Transverse colon (tissue), 4 donors: Measurements from ENCODE around the gene LRFN2. TPM values are rescaled to one million over a fixed set of nuclear protein-coding genes. Genes with fewer than 3 reads are reported as not detected.

Experiments used
- DNase-seq: peaks from one replicate; pipeline ENCODE4 v3.0.0-alpha.2; 2019
- H3K27ac ChIP-seq, 4 donors: fragments of 200-600 bp; sonication (generic); 2 replicates each; pipeline ENCODE4 v1.5.1; 2016 to 2018; ENCODE audit warnings: inconsistent platforms in 4 of 4
- H3K27me3 ChIP-seq: fragments of 200-600 bp; sonication (generic); 2 replicates; pipeline ENCODE4 v1.5.1; 2017; ENCODE audit warnings: inconsistent platforms
- H3K36me3 ChIP-seq, 4 donors: fragments of 200-600 bp; sonication (generic); 2 replicates each; pipeline ENCODE4 v1.5.1; 2017 to 2019; ENCODE audit warnings: inconsistent platforms in 4 of 4
- H3K4me1 ChIP-seq, 4 donors: fragments of 200-600 bp; sonication (generic); 2 replicates each; pipeline ENCODE4 v1.5.1; 2017 to 2020; ENCODE audit warnings: inconsistent platforms in 4 of 4
- H3K4me3 ChIP-seq, 4 donors: fragments of 200-600 bp; sonication (generic); 1 replicate in 1 of 4; 2 replicates in 3 of 4; pipeline versions ENCODE4 v1.5.1 to v1.6.1; 2017 to 2019; ENCODE audit warnings: inconsistent platforms in 4 of 4
- H3K9me3 ChIP-seq, 2 donors: fragments of 200-600 bp; sonication (generic); 2 replicates each; pipeline ENCODE4 v1.5.1; 2017 to 2019; ENCODE audit warnings: inconsistent platforms in 2 of 2
- CTCF ChIP-seq, 5 experiments: fragments of 200-600 bp in 3 of 5; fragments of 450-650 bp in 2 of 5; sonication (generic) in 3 of 5; IDR thresholded peaks; 1 replicate in 2 of 5; 2 replicates in 3 of 5; pipeline ENCODE4 v1.5.1; 2016 to 2017; ENCODE audit warnings: antibody characterized with exemption in 5 of 5, inconsistent platforms in 3 of 5, mild to moderate bottlenecking in 2 of 5, moderate library complexity in 1 of 5
- EP300 ChIP-seq: sonication (generic); formaldehyde crosslinking; IDR thresholded peaks from one replicate; pipeline ENCODE4 v1.6.1; 2017; ENCODE audit warnings: antibody characterized with exemption, low read depth
- POLR2A ChIP-seq: fragments of 450-650 bp; IDR thresholded peaks from one replicate; pipeline ENCODE4 v1.6.1; 2016; ENCODE audit warnings: antibody characterized with exemption, mild to moderate bottlenecking, moderate library complexity
- POLR2AphosphoS5 ChIP-seq, 3 donors: sonication (generic); formaldehyde crosslinking; IDR thresholded peaks; one replicate each; pipeline ENCODE4 v1.6.1; 2016; ENCODE audit warnings: antibody characterized with exemption in 3 of 3
- WGBS, 2 donors: methylation state at CpG; one replicate each; pipeline ENCODE4 v1.1.5; 2018; ENCODE audit warnings: low coverage in 1 of 2; 5-methylcytosine and 5-hydroxymethylcytosine counted together
- in situ Hi-C, 4 donors: fragments of 200-750 bp; cut with MboI; loops; one replicate each; pipeline versions ENCODE4 v1.15.0 to v1.15.1; 2017; ENCODE audit warnings: low sequenced_read_pairs in 3 of 4, low pct_ligation_motif_present in 1 of 4, low pct_unique_long_range_greater_than_20kb in 1 of 4
- intact Hi-C: fragments of 100-400 bp; cut with DNase I; formaldehyde crosslinking; loops from one replicate; pipeline ENCODE4 v1.15.1; 2023; ENCODE audit warnings: low total_unique reads
- total RNA-seq, 4 donors: library from RNA; depleted of rRNA; stranded (reverse); fragments of >200 nt; gene quantifications; one replicate each; pipeline ENCODE4 v1.1.0, GENCODE V29; 2016

Gene LRFN2
- total RNA-seq, 4 donors from 2014 or later, result 0.40 to 0.41 TPM; not detected in 2

- intact Hi-C loops (no loop called here), in situ Hi-C loops (no loop called here)
- DNase-seq, result no peak
- Histone ChIP-seq H3K27me3 (no peaks in the 10 kb centered on the region), H3K27ac (no peak overlapping the region), H3K4me1 (no peaks in the 10 kb centered on the region), H3K36me3 (no peaks in the 10 kb centered on the region), H3K9me3 (no peaks in the 10 kb centered on the region), H3K4me3 (no peak overlapping the region)
- 81 to 86% methylated on average over 5 to 6 of the region's 6 CpGs for WGBS, 2 donors
- TF ChIP-seq POLR2A (no peak), CTCF (IDR thresholded peaks at IDR 0.05) (no peak), EP300 (no peak), POLR2AphosphoS5 (IDR thresholded peaks at IDR 0.05) (no peak)
Observed at GRCh38 chr6:40521496-40521895, 65.7 kb downstream of the LRFN2 start.

GRCh38 chr6:40520678-40521077, 66.5 kb downstream of the LRFN2 start:
- Histone ChIP-seq H3K36me3 (no peaks in the 10 kb centered on the region), H3K27ac (no peak overlapping the region), H3K4me3 (no peak overlapping the region), H3K27me3 (no peaks in the 10 kb centered on the region), H3K4me1 (no peaks in the 10 kb centered on the region), H3K9me3 (no peaks in the 10 kb centered on the region)
- TF ChIP-seq POLR2AphosphoS5 (IDR thresholded peaks at IDR 0.05) (no peak), POLR2A (no peak), EP300 (no peak), CTCF (IDR thresholded peaks at IDR 0.05) (no peak)
- intact Hi-C loops, result no loop called here
- in situ Hi-C loops, result no loop called here
- 81% methylated on average over 10 of the region's 10 CpGs; no CpG with 5 or more reads in 1 of the 2 donors for WGBS, 2 donors
- DNase-seq, result no peak

DNA sequence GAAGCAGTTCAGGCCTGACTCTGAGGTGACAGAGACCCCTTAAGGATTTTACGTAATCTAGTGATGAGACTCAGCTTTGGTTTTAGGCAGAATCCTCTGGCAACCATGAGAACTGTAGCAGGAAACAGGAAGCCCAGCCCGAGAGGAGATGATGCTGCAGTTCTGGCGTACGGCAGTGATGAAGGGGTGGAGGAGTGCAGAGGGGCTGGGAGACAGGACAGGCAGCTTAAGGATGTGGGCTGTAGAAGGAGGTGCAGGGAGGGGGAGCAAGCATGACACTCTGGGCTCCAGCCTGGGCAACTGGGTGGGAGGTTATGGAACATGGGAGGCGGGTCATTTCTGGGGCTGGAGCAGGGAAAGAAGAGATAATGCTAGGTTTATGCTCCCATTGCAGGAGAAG, 67.1 kb downstream of the LRFN2 start:
- H3K9me3 ChIP-seq, result no peaks in the 10 kb centered on the region

GRCh38 chr6:40517654-40518053, 69.5 kb downstream of the LRFN2 start:
- TF ChIP-seq POLR2AphosphoS5 (IDR thresholded peaks at IDR 0.05) (no peak), POLR2A (no peak), EP300 (no peak), CTCF (IDR thresholded peaks at IDR 0.05) (no peak)
- no peaks in the 10 kb centered on the region for H3K27me3 ChIP-seq
- H3K36me3 ChIP-seq, result no peaks in the 10 kb centered on the region
- no peaks in the 10 kb centered on the region for H3K4me1 ChIP-seq
- H3K27ac ChIP-seq, result no peak overlapping the region
- in situ Hi-C loops, result no loop called here
- 50 to 69% methylated on average over 2 to 5 of the region's 5 CpGs for WGBS, 2 donors
- no peak overlapping the region for H3K4me3 ChIP-seq
- intact Hi-C loops, result no loop called here
- no peaks in the 10 kb centered on the region for H3K9me3 ChIP-seq
- no peak for DNase-seq

More for the DNA sequence above, 67.1 kb downstream of the LRFN2 start:
- Histone ChIP-seq H3K36me3 (no peaks in the 10 kb centered on the region), H3K4me1 (no peaks in the 10 kb centered on the region), H3K4me3 (no peak overlapping the region), H3K27me3 (no peaks in the 10 kb centered on the region), H3K27ac (no peak overlapping the region)
- 69 to 73% methylated on average over 2 to 5 of the region's 5 CpGs for WGBS, 2 donors
- TF ChIP-seq POLR2AphosphoS5 (IDR thresholded peaks at IDR 0.05) (no peak), CTCF (IDR thresholded peaks at IDR 0.05) (no peak), EP300 (no peak), POLR2A (no peak)
- in situ Hi-C loops (no loop called here), intact Hi-C loops (no loop called here)
- no peak for DNase-seq
